Gastrocnemius medialis (tissue), 4 donors: ENCODE data around the gene LDLRAD3.

ENCODE experiments used
- POLR2A ChIP-seq, 2 donors: fragments of 450-650 bp; IDR thresholded peaks; one replicate each; pipeline ENCODE4 v1.6.1; 2017; ENCODE audit warnings: antibody characterized with exemption in 2 of 2, mild to moderate bottlenecking in 2 of 2, moderate library complexity in 2 of 2
- TF ChIP-seq, protein P1 (sequence below), 5 experiments: fragments of 450-650 bp in 3 of 5; fragments of 200-600 bp in 2 of 5; sonication (generic) in 2 of 5; IDR thresholded peaks in 4 of 5; conservative IDR thresholded peaks in 1 of 5; 1 replicate in 4 of 5; 2 replicates in 1 of 5; pipeline ENCODE4 v1.5.1; 2016 to 2019; ENCODE audit warnings: antibody characterized with exemption in 5 of 5, mild to moderate bottlenecking in 3 of 5, moderate library complexity in 3 of 5

DNA sequence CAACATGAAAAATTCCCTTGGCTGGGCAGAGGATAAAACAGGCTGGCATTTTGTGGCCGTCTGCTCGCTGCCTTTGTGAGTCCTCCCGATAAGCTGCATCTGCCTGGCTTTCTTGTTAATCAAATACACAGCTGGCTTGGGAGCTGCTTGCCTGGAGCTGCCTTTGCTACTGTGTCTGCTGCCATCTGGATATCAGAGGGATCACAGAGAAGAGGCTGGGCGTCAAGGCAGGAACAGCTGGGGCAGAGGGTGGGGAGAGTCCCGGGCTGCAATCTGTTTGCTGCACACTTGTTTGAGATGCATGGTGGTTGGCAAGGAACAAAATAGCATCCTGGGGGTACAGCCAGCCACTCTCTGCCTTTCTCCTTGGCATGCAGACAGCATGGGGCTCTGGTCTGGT, 309.4 kb downstream of the LDLRAD3 start:
- TF ChIP-seq, protein P1, sequence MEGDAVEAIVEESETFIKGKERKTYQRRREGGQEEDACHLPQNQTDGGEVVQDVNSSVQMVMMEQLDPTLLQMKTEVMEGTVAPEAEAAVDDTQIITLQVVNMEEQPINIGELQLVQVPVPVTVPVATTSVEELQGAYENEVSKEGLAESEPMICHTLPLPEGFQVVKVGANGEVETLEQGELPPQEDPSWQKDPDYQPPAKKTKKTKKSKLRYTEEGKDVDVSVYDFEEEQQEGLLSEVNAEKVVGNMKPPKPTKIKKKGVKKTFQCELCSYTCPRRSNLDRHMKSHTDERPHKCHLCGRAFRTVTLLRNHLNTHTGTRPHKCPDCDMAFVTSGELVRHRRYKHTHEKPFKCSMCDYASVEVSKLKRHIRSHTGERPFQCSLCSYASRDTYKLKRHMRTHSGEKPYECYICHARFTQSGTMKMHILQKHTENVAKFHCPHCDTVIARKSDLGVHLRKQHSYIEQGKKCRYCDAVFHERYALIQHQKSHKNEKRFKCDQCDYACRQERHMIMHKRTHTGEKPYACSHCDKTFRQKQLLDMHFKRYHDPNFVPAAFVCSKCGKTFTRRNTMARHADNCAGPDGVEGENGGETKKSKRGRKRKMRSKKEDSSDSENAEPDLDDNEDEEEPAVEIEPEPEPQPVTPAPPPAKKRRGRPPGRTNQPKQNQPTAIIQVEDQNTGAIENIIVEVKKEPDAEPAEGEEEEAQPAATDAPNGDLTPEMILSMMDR (IDR thresholded peaks at IDR 0.05 in 4 of 5, conservative IDR thresholded peaks at IDR 0.05 in 1 of 5), result no peak
- TF ChIP-seq POLR2A (IDR thresholded peaks at IDR 0.05), result no peak
